ENCODE measurements around the gene PPAN.

Gene PPAN

GRCh38 chr19:10134040-10134439 is 27.9 kb downstream of the PPAN start:
- Histone ChIP-seq H3K4me1 (ENCODE audit: control insufficient read depth, low read length) (no peaks in the 10 kb centered on the region), H3K27me3 (ENCODE audit: control insufficient read depth, low read length) (no peaks in the 10 kb centered on the region), H3F3A (ENCODE audit: control insufficient read depth, insufficient read depth) (peaks cover 32% of the 10 kb centered on the region), H3K79me2 (ENCODE audit: control insufficient read depth, low read length) (peaks cover 10% of the 10 kb centered on the region; the same call in 1 of the 2 replicates), H3K36me3 (ENCODE audit: control insufficient read depth, low read length) (peaks cover 97% of the 10 kb centered on the region), H3K9me2 (replicated peaks; ENCODE audit: control insufficient read depth, low read length) (no peaks in the 10 kb centered on the region), H3K4me2 (ENCODE audit: low read length) (no peak overlapping the region), H3K27ac (ENCODE audit: low read depth, low read length) (no peak overlapping the region), H3K9me3 (ENCODE audit: control insufficient read depth, insufficient read depth, low read length) (no peaks in the 10 kb centered on the region), H3K4me3 (ENCODE audit: low read length) (no peak overlapping the region), H4K20me1 (ENCODE audit: control insufficient read depth, insufficient read depth, low read depth, low read length) (no peaks in the 10 kb centered on the region)
- TF ChIP-seq EZH2phosphoT487 (IDR thresholded peaks at IDR 0.05; ENCODE audit: borderline replicate concordance, low read length), result no peak
- no peak for TF ChIP-seq CTCF (IDR thresholded peaks at IDR 0.05; ENCODE audit: low read depth, low read length, poor library complexity, severe bottlenecking)

- H4K20me1 ChIP-seq (ENCODE audit: control insufficient read depth, insufficient read depth, low read depth, low read length), result no peaks in the 10 kb centered on the region
- peaks cover 99% of the 10 kb centered on the region for H3K36me3 ChIP-seq (ENCODE audit: control insufficient read depth, low read length)
- H3K27me3 ChIP-seq (ENCODE audit: control insufficient read depth, low read length), result no peaks in the 10 kb centered on the region
- no peak for TF ChIP-seq EZH2phosphoT487 (IDR thresholded peaks at IDR 0.05; ENCODE audit: borderline replicate concordance, low read length)
- peaks cover 22% of the 10 kb centered on the region for H3F3A ChIP-seq (ENCODE audit: control insufficient read depth, insufficient read depth)
- H3K9me3 ChIP-seq (ENCODE audit: control insufficient read depth, insufficient read depth, low read length), result no peaks in the 10 kb centered on the region
- no peak overlapping the region for H3K4me3 ChIP-seq (ENCODE audit: low read length)
- no peaks in the 10 kb centered on the region for H3K9me2 ChIP-seq (replicated peaks; ENCODE audit: control insufficient read depth, low read length)
- no peak overlapping the region for H3K27ac ChIP-seq (ENCODE audit: low read depth, low read length)
- H3K4me2 ChIP-seq (ENCODE audit: low read length), result no peak overlapping the region
- H3K4me1 ChIP-seq (ENCODE audit: control insufficient read depth, low read length), result no peaks in the 10 kb centered on the region
- peaks cover 18% of the 10 kb centered on the region; the same call in 1 of the 2 replicates for H3K79me2 ChIP-seq (ENCODE audit: control insufficient read depth, low read length)
Observed at GRCh38 chr19:10135551-10136334, 29.6 kb downstream of the PPAN start.

- H3K4me3 ChIP-seq (ENCODE audit: low read length), result no peak overlapping the region
- H3K36me3 ChIP-seq (ENCODE audit: control insufficient read depth, low read length), result peaks cover 99% of the 10 kb centered on the region
- H3K9me3 ChIP-seq (ENCODE audit: control insufficient read depth, insufficient read depth, low read length), result no peaks in the 10 kb centered on the region
- no peaks in the 10 kb centered on the region for H3K9me2 ChIP-seq (replicated peaks; ENCODE audit: control insufficient read depth, low read length)
- H3K4me1 ChIP-seq (ENCODE audit: control insufficient read depth, low read length), result no peaks in the 10 kb centered on the region
- H3K27me3 ChIP-seq (ENCODE audit: control insufficient read depth, low read length), result no peaks in the 10 kb centered on the region
- H3F3A ChIP-seq (ENCODE audit: control insufficient read depth, insufficient read depth), result peaks cover 17% of the 10 kb centered on the region
- peaks cover 6% of the 10 kb centered on the region; the same call in 1 of the 2 replicates for H4K20me1 ChIP-seq (ENCODE audit: control insufficient read depth, insufficient read depth, low read depth, low read length)
- H3K27ac ChIP-seq (ENCODE audit: low read depth, low read length), result no peak overlapping the region
- H3K79me2 ChIP-seq (ENCODE audit: control insufficient read depth, low read length), result peaks cover 28% of the 10 kb centered on the region; the same call in 1 of the 2 replicates
- TF ChIP-seq EZH2phosphoT487 (IDR thresholded peaks at IDR 0.05; ENCODE audit: borderline replicate concordance, low read length) (no peak), CTCF (IDR thresholded peaks at IDR 0.05; ENCODE audit: low read depth, low read length, poor library complexity, severe bottlenecking) (no peak)
- H3K4me2 ChIP-seq (ENCODE audit: low read length), result no peak overlapping the region
Observed at GRCh38 chr19:10136936-10137335, 30.8 kb downstream of the PPAN start.
